HepG2 (cell line): ENCODE data around the gene ATP2B3. TPM values are rescaled to one million over a fixed set of nuclear protein-coding genes. Genes with fewer than 3 reads are reported as not detected.

Experiments
- ARHGAP35 ChIP-seq: sonication (generic); formaldehyde crosslinking; IDR thresholded peaks from 2 replicates; pipeline ENCODE4 v1.9.0; 2022; ENCODE audit warnings: mild to moderate bottlenecking, inconsistent platforms, moderate library complexity, missing genetic modification reagents, borderline replicate concordance
- GABPA ChIP-seq, 2 experiments: IDR thresholded peaks; 2 replicates each; pipeline ENCODE4 v1.6.1; 2011 to 2016; ENCODE audit warnings: low read depth in 2 of 2, low read length in 1 of 2, missing biosample characterization in 1 of 2, missing genetic modification characterization in 1 of 2
- MLLT10 ChIP-seq: sonication (generic); formaldehyde crosslinking; IDR thresholded peaks from 2 replicates; pipeline ENCODE4 v1.4.0; 2020; ENCODE audit warnings: missing genetic modification reagents
- PCBP1 ChIP-seq: fragments of 200-400 bp; formaldehyde crosslinking; IDR thresholded peaks from 2 replicates; pipeline ENCODE4 v1.6.1; 2017; ENCODE audit warnings: mild to moderate bottlenecking, low read depth, low read length, borderline replicate concordance
- PHF21A ChIP-seq: sonication (generic); formaldehyde crosslinking; IDR thresholded peaks from 2 replicates; pipeline ENCODE4 v1.5.0; 2020; ENCODE audit warnings: mild to moderate bottlenecking, missing genetic modification reagents
- POLR2A ChIP-seq, 2 experiments: IDR thresholded peaks; 2 replicates each; pipeline ENCODE4 v1.6.1; 2011; ENCODE audit warnings: low read depth in 2 of 2, low read length in 2 of 2, mild to moderate bottlenecking in 1 of 2, moderate library complexity in 1 of 2; ENCODE audit not compliant: insufficient read depth in 1 of 2
- REL ChIP-seq: sonication (generic); formaldehyde crosslinking; conservative IDR thresholded peaks from 2 replicates; pipeline ENCODE4 v1.8.0; 2022; ENCODE audit warnings: mild to moderate bottlenecking, missing genetic modification reagents, moderate library complexity
- THAP9 ChIP-seq: sonication (generic); formaldehyde crosslinking; IDR thresholded peaks from 2 replicates; pipeline ENCODE4; 2020; ENCODE audit warnings: missing genetic modification reagents, mild to moderate bottlenecking, borderline replicate concordance
- ZBTB40 ChIP-seq, 2 experiments: fragments of 450-650 bp in 1 of 2; sonication (generic) in 1 of 2; formaldehyde crosslinking in 1 of 2; IDR thresholded peaks; 2 replicates each; pipeline versions ENCODE4 v1.6.1 to v1.8.0; 2016 to 2022; ENCODE audit warnings: antibody characterized with exemption in 1 of 2, mild to moderate bottlenecking in 1 of 2, missing genetic modification reagents in 1 of 2
- ZBTB49 ChIP-seq: sonication (generic); formaldehyde crosslinking; IDR thresholded peaks from 2 replicates; pipeline ENCODE4 v1.4.0; 2020; ENCODE audit warnings: missing genetic modification reagents, borderline replicate concordance
- ZNF414 ChIP-seq: sonication (generic); formaldehyde crosslinking; IDR thresholded peaks from 2 replicates; pipeline ENCODE4 v1.5.0; 2020; ENCODE audit warnings: missing genetic modification reagents
- ZNF569 ChIP-seq: sonication (generic); formaldehyde crosslinking; IDR thresholded peaks from 2 replicates; pipeline ENCODE4 v1.5.0; 2020; ENCODE audit warnings: mild to moderate bottlenecking, missing genetic modification reagents, moderate library complexity, borderline replicate concordance
- ZSCAN29 ChIP-seq: sonication (generic); formaldehyde crosslinking; conservative IDR thresholded peaks from 2 replicates; pipeline ENCODE4 v1.4.0; 2020; ENCODE audit warnings: mild to moderate bottlenecking, missing genetic modification reagents
- polyA plus RNA-seq, 8 experiments: library from polyadenylated mRNA; depleted of rRNA in 3 of 8; stranded (reverse) in 7 of 8; unstranded in 1 of 8; fragments of >200 nt; fragmentation: Illumina TruSeq in 4 of 8; extraction: Trizol in 4 of 8; gene quantifications; 2 replicates each; pipeline versions ENCODE4 v1.2.1 to v1.2.3, GENCODE V29; 2011 to 2016; ENCODE audit warnings: low read depth in 4 of 8, missing spikeins in 1 of 8, mixed read lengths in 1 of 8; ENCODE audit not compliant: insufficient read depth in 1 of 8
- total RNA-seq, 5 experiments: library from RNA; depleted of rRNA; stranded (reverse); fragments of >200 nt; fragmentation: Illumina TruSeq; extraction: Trizol; gene quantifications; 2 replicates each; pipeline ENCODE4 v1.2.3, GENCODE V29; 2016; ENCODE audit warnings: low read depth in 1 of 5

ATP2B3 gene
- total and polyA plus RNA-seq, 2 of the 13 experiments (the other 11 are each of a cell fraction or from before 2014, with no cell fraction given), result not detected

- TF ChIP-seq ZBTB40 (IDR thresholded peaks at IDR 0.05), result no peak
- TF ChIP-seq ZBTB40 (CRISPR knock-in tag; IDR thresholded peaks at IDR 0.05), result no peak
- no peak for TF ChIP-seq PCBP1
- no peak for TF ChIP-seq ZSCAN29
- no peak for TF ChIP-seq POLR2A (IDR thresholded peaks at IDR 0.05; ENCODE audit: insufficient read depth in 1 of 2, low read depth in 2 of 2, low read length in 2 of 2)
- TF ChIP-seq REL, result no peak
- peak; percentile 43; the same call in 1 of the 2 replicates for TF ChIP-seq PHF21A (CRISPR knock-in tag)
- TF ChIP-seq ZBTB49 (CRISPR knock-in tag), result no peak
- TF ChIP-seq ZNF414 (CRISPR knock-in tag), result no peak
- no peak for TF ChIP-seq MLLT10 (CRISPR knock-in tag)
- no peak for TF ChIP-seq ARHGAP35 (CRISPR knock-in tag)
- TF ChIP-seq ZNF569 (CRISPR knock-in tag), result no peak
- no peak for TF ChIP-seq GABPA (IDR thresholded peaks at IDR 0.05; ENCODE audit: low read depth, low read length)
- TF ChIP-seq GABPA (CRISPR knock-in tag; IDR thresholded peaks at IDR 0.05; ENCODE audit: low read depth), result peak; percentile 59; the same call in 1 of the 2 replicates
- TF ChIP-seq THAP9 (CRISPR knock-in tag), result no peak
Observed at GRCh38 chrX:153488231-153488914, 29.1 kb upstream of the ATP2B3 start (continued).
